HL-60 (cell line): Measurements from ENCODE around the gene KHDC3L.

Experiments used
- DNase-seq, 2 experiments: peaks; one replicate each; pipeline ENCODE4 v3.0.0-alpha.2; 2010 to 2020; ENCODE audit warnings: low read depth in 1 of 2, low spot score in 1 of 2
- H3K27ac ChIP-seq: fragments of 250-450 bp; sonication (Bioruptor Pico); replicated peaks from 2 replicates; pipeline ENCODE4 v1.5.1; 2020; ENCODE audit warnings: mild to moderate bottlenecking, moderate library complexity
- H3K27me3 ChIP-seq: fragments of 250-450 bp; sonication (Bioruptor Pico); 2 replicates; pipeline ENCODE4 v1.5.1; 2021; ENCODE audit warnings: mild to moderate bottlenecking, moderate library complexity; ENCODE audit not compliant: insufficient read depth, poor library complexity, severe bottlenecking
- H3K4me3 ChIP-seq: replicated peaks from 2 replicates; pipeline ENCODE4 v1.5.1; 2011; ENCODE audit warnings: mild to moderate bottlenecking, control low read depth, low read length; ENCODE audit not compliant: insufficient read depth
- GABPA ChIP-seq: IDR thresholded peaks from 2 replicates; pipeline ENCODE4 v1.6.1; 2012; ENCODE audit warnings: low read depth
- POLR2AphosphoS5 ChIP-seq: IDR thresholded peaks from 2 replicates; pipeline ENCODE4 v1.6.1; 2012; ENCODE audit warnings: low read depth
- SPI1 ChIP-seq: IDR thresholded peaks from 2 replicates; pipeline ENCODE4 v1.6.1; 2012; ENCODE audit warnings: low read depth, mild to moderate bottlenecking, borderline replicate concordance
- TF ChIP-seq, protein P1 (sequence below): IDR thresholded peaks from 2 replicates; pipeline ENCODE4 v1.6.1; 2012; ENCODE audit warnings: low read depth; ENCODE audit not compliant: insufficient replicate concordance
- TF ChIP-seq, protein P2 (sequence below): IDR thresholded peaks from one replicate; pipeline ENCODE4 v1.5.1; 2011; ENCODE audit warnings: low read length, control low read depth, inconsistent platforms; ENCODE audit not compliant: insufficient read depth

The KHDC3L gene

DNA sequence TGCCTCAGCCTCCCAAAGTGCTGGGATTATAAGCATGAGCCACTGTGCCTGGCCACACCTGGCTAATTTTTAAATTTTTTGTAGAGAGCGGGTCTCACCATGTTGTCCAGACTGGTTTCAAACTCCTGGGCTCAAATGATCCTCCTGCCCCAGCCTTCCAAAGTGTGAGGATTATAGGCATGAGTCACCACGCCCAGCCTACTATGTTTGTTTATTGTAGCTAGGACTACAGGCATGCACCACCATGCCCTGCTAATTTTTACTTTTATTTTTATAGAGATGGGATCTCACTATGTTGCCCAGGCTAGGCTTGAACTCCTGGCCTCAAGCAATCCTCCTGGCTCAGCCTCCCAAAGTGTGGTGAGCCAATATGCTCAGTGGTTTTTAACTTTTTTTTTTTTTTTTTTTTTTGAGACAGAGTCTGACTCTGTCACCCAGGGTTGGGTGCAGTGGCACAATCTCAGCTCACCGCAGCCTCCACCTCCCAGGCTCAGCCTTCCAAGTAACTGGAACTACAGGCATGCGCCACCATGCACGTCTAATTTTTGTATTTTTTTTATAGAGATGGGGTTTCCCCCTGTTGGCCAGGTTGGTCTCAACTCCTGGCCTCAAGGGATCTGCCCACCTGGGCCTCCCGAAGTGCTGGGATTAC lies 20.1 kb downstream of the KHDC3L start:
- Histone ChIP-seq H3K27ac (no peak overlapping the region), H3K27me3 (no peaks in the 10 kb centered on the region), H3K4me3 (no peak overlapping the region)
- DNase-seq, result no peak
- TF ChIP-seq, protein P1, sequence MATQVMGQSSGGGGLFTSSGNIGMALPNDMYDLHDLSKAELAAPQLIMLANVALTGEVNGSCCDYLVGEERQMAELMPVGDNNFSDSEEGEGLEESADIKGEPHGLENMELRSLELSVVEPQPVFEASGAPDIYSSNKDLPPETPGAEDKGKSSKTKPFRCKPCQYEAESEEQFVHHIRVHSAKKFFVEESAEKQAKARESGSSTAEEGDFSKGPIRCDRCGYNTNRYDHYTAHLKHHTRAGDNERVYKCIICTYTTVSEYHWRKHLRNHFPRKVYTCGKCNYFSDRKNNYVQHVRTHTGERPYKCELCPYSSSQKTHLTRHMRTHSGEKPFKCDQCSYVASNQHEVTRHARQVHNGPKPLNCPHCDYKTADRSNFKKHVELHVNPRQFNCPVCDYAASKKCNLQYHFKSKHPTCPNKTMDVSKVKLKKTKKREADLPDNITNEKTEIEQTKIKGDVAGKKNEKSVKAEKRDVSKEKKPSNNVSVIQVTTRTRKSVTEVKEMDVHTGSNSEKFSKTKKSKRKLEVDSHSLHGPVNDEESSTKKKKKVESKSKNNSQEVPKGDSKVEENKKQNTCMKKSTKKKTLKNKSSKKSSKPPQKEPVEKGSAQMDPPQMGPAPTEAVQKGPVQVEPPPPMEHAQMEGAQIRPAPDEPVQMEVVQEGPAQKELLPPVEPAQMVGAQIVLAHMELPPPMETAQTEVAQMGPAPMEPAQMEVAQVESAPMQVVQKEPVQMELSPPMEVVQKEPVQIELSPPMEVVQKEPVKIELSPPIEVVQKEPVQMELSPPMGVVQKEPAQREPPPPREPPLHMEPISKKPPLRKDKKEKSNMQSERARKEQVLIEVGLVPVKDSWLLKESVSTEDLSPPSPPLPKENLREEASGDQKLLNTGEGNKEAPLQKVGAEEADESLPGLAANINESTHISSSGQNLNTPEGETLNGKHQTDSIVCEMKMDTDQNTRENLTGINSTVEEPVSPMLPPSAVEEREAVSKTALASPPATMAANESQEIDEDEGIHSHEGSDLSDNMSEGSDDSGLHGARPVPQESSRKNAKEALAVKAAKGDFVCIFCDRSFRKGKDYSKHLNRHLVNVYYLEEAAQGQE, result no peak

DNA sequence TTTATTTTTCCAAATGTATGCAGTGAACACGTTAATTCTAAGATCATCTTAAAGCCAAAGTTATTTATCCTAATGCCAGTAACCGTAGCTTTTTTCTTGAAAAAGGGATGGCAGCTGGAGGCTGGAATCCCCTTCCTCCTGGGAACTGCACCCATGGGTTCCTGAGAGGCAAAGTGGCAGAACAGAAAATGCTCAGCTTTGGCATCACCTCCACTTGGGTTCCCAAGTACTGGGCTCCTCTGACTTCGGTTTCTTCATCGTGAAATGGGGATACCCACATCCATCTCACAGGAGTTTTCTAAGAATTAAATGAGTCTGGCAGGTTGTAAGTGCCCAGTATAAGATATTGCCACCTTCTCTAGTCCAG lies 26.0 kb downstream of the KHDC3L start:
- no peak for DNase-seq
- TF ChIP-seq, protein P1, result no peak
- TF ChIP-seq, protein P2, sequence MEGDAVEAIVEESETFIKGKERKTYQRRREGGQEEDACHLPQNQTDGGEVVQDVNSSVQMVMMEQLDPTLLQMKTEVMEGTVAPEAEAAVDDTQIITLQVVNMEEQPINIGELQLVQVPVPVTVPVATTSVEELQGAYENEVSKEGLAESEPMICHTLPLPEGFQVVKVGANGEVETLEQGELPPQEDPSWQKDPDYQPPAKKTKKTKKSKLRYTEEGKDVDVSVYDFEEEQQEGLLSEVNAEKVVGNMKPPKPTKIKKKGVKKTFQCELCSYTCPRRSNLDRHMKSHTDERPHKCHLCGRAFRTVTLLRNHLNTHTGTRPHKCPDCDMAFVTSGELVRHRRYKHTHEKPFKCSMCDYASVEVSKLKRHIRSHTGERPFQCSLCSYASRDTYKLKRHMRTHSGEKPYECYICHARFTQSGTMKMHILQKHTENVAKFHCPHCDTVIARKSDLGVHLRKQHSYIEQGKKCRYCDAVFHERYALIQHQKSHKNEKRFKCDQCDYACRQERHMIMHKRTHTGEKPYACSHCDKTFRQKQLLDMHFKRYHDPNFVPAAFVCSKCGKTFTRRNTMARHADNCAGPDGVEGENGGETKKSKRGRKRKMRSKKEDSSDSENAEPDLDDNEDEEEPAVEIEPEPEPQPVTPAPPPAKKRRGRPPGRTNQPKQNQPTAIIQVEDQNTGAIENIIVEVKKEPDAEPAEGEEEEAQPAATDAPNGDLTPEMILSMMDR, result no peak
- TF ChIP-seq SPI1 (no peak), POLR2AphosphoS5 (no peak), GABPA (no peak)
- Histone ChIP-seq H3K27ac (no peak overlapping the region), H3K4me3 (peak overlapping the region; percentile 44), H3K27me3 (no peaks in the 10 kb centered on the region)

DNA sequence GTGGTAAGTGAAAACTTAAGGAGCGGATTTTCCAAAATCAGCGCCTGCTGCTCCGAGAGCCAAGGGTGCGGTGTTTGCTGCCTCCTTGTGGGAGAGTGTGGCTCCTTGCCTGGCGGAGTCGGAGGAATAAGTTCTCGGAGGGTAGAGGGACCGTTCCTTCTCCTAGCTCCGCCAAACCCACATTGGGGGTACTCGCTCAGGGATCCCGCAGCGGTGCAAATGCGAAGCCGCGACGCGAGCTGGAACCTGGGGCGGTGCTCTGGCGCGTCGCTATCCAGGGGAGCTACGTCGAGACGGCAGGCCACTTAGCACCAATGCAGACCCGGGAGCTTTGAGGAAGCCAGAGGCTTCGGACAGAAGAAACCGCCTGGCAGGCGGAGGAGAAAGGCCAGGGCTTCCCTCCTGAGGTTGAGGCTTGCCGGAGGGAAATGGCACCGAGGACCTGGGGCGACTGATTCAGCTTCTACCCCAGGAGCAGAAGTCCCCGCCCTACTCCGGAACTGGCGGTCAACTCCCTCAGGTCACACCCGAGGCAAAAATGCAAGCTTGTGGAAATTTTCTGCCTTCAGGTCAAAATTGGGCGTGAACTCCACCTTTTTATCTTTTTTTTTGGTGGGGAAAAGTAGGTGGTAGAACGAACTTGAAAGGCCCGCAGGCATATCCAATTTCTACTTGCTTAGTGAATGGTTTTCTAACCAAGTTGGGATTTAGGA lies 26.5 kb downstream of the KHDC3L start:
- TF ChIP-seq, protein P2, result peak; percentile 74
- TF ChIP-seq GABPA (no peak; the same call in 1 of the 2 replicates), POLR2AphosphoS5 (no peak), SPI1 (peak; percentile 66; the same call in 1 of the 2 replicates)
- TF ChIP-seq, protein P1, result no peak
- peak overlapping the region; percentile 44 for H3K4me3 ChIP-seq
- peak; percentile 21 to 80 for DNase-seq
- no peaks in the 10 kb centered on the region for H3K27me3 ChIP-seq
- H3K27ac ChIP-seq, result 0 out of 2 replicates have a peak overlapping the region, but pooled peaks have one; percentile 2
